Measurements from ENCODE around the gene TTLL1.

GRCh38 chr22:43044290-43044712, 44.9 kb downstream of the TTLL1 start:
- TF ChIP-seq CTCF (conservative IDR thresholded peaks at IDR 0.05 in 1 of 2, IDR thresholded peaks at IDR 0.05 in 1 of 2; ENCODE audit: low read depth in 1 of 2, low read length in 2 of 2) (no peak), EZH2 (IDR thresholded peaks at IDR 0.05; ENCODE audit: low read length, missing control alignments) (no peak)

All from fibroblast of lung (primary cell).